Psoas muscle (tissue), 8 donors: Measurements from ENCODE around the gene BAIAP3. TPM values are rescaled to one million over a fixed set of nuclear protein-coding genes. Genes with fewer than 3 reads are reported as not detected.
"Not testable (repeated sequence)": the region's sequence is repeated elsewhere in the genome, so short reads cannot be mapped to it uniquely, and the experiment has no call there.

Experiments used
- ATAC-seq, 4 donors: fragments of 200-7000 bp; cut with Tn5 transposase; one replicate each; pipeline ENCODE4 v1.9.1; 2020; ENCODE audit warnings: moderate library complexity in 3 of 4, mild to moderate bottlenecking in 2 of 4
- DNase-seq, 2 donors: peaks; one replicate each; pipeline ENCODE4 v3.0.0-alpha.2; 2020
- H3K27ac ChIP-seq: fragments of 200-600 bp; one replicate; pipeline ENCODE4 v1.8.0; 2022
- H3K27me3 ChIP-seq, 3 donors: fragments of 200-600 bp in 1 of 3; one replicate each; pipeline versions ENCODE4 v1.6.1 to v1.8.0; 2013 to 2022; ENCODE audit warnings: low read length in 2 of 3, mild to moderate bottlenecking in 2 of 3, moderate library complexity in 1 of 3; ENCODE audit not compliant: insufficient read depth in 3 of 3
- H3K36me3 ChIP-seq, 2 donors: fragments of 200-600 bp in 1 of 2; one replicate each; pipeline versions ENCODE4 v1.6.1 to v1.8.0; 2013 to 2022; ENCODE audit warnings: low read depth in 1 of 2, mild to moderate bottlenecking in 1 of 2, moderate library complexity in 1 of 2; ENCODE audit not compliant: insufficient read depth in 1 of 2
- H3K4me1 ChIP-seq: fragments of 200-600 bp; one replicate; pipeline ENCODE4 v1.8.0; 2022
- H3K4me3 ChIP-seq: fragments of 200-600 bp; one replicate; pipeline ENCODE4 v1.8.0; 2022; ENCODE audit warnings: mild to moderate bottlenecking
- H3K9me3 ChIP-seq: fragments of 200-600 bp; one replicate; pipeline ENCODE4 v1.8.0; 2022
- CTCF ChIP-seq: fragments of 200-600 bp; IDR thresholded peaks from one replicate; pipeline ENCODE4 v1.8.0; 2022; ENCODE audit warnings: antibody characterized with exemption
- WGBS, 3 donors: extraction: QIAGEN DNeasy Blood & Tissue Kit; methylation state at CpG; one replicate each; pipeline versions ENCODE4 v1.1.6 to v1.1.7; 2013; 5-methylcytosine and 5-hydroxymethylcytosine counted together
- intact Hi-C, 2 donors: fragments of 100-400 bp; cut with DNase I; formaldehyde crosslinking; loops; one replicate each; pipeline versions ENCODE4 v1.11.0 to v1.14.2; 2022
- polyA plus RNA-seq, 3 donors: library from polyadenylated mRNA; stranded (reverse); fragments of 200-250 nt; gene quantifications; one replicate each; pipeline ENCODE4 v1.2.3, GENCODE V29; 2013
- total RNA-seq, 4 donors: library from RNA; stranded (reverse); fragmentation: NEBNext Ultra II Directional in 2 of 4; extraction: Animal tissue kit (Norgen Biotek cat#: 25700) in 2 of 4; gene quantifications; one replicate each; pipeline versions ENCODE4 v1.2.1 to v1.2.4, GENCODE V29; 2021 to 2023
- donor health status: healthy with polysubstance abuse.
- donor health status: DM: no; HTN: no; CAD: no; lungs with moderate emphysema.
- donor health status: Bipolar disorder and iron deficiency.
- donor health status: healthy.
- donor health status: DM: yes; HTN: yes; CAD: no.
- donor health status: DM: no; HTN: no; CAD: no.
- donor health status: DM: no; HTN: no; CAD: no.
- donor health status: DM: yes; HTN: yes; CAD: no.

The BAIAP3 gene
- total and polyA plus RNA-seq, 7 donors, result 0.38 to 3.5 (median 1.1) TPM

- WGBS, 3 donors, result 61 to 64% (median 62%) methylated on average over 17 of the region's 17 CpGs
- no peak overlapping the region for H3K4me3 ChIP-seq
- H3K9me3 ChIP-seq, result no peaks in the 10 kb centered on the region
- no peak for TF ChIP-seq CTCF
- H3K4me1 ChIP-seq, result no peaks in the 10 kb centered on the region
- DNase-seq, result no peak
- H3K27me3 ChIP-seq, result peaks cover 0 to 6% (median 0%) of the 10 kb centered on the region in 3 donors
- no peak overlapping the region for H3K27ac ChIP-seq
- H3K36me3 ChIP-seq, result peaks cover 4 to 42% of the 10 kb centered on the region in 2 donors
- intact Hi-C loops, result no loop called here
- ATAC-seq, result no peak
Observed at GRCh38 chr16:1326391-1326790, 7.1 kb upstream of the BAIAP3 start.

- intact Hi-C loops, result no loop called here
- peaks cover 4 to 35% of the 10 kb centered on the region in 2 donors for H3K36me3 ChIP-seq
- DNase-seq (no peak), ATAC-seq (no peak)
- H3K4me3 ChIP-seq, result no peak overlapping the region
- TF ChIP-seq CTCF, result no peak
- no peaks in the 10 kb centered on the region for H3K9me3 ChIP-seq
- 56 to 66% (median 56%) methylated on average over 15 to 17 of the region's 17 CpGs for WGBS, 3 donors
- H3K4me1 ChIP-seq, result no peaks in the 10 kb centered on the region
- no peak overlapping the region for H3K27ac ChIP-seq
- H3K27me3 ChIP-seq, result peaks cover 0 to 7% (median 4%) of the 10 kb centered on the region in 3 donors
Observed at GRCh38 chr16:1326946-1327618, 6.4 kb upstream of the BAIAP3 start.

DNA sequence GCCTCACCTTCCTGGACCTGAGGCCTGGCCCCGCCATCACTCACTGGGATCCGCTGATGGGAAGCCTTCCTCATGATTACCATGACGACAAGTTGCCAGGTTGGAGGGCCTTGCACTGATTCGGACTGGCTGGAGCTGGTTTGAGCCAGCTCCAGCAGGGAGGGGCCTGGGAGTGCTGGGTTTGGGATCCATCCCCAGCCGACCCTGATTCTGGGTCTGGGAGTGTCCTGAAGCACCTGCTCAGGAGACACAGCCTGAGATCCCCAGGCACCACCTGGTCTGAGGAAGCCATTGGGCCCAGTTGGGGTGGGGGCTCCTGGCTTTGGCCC lies 5.9 kb upstream of the BAIAP3 start:
- no peak overlapping the region for H3K4me3 ChIP-seq
- no peaks in the 10 kb centered on the region for H3K4me1 ChIP-seq
- peaks cover 4 to 30% of the 10 kb centered on the region in 2 donors for H3K36me3 ChIP-seq
- peaks cover 0 to 7% (median 5%) of the 10 kb centered on the region in 3 donors for H3K27me3 ChIP-seq
- DNase-seq (no peak), ATAC-seq (no peak)
- no peak overlapping the region for H3K27ac ChIP-seq
- TF ChIP-seq CTCF, result no peak
- intact Hi-C loops, result no loop called here
- WGBS, 3 donors, result 55 to 60% (median 58%) methylated on average over 5 of the region's 5 CpGs
- H3K9me3 ChIP-seq, result no peaks in the 10 kb centered on the region

DNA sequence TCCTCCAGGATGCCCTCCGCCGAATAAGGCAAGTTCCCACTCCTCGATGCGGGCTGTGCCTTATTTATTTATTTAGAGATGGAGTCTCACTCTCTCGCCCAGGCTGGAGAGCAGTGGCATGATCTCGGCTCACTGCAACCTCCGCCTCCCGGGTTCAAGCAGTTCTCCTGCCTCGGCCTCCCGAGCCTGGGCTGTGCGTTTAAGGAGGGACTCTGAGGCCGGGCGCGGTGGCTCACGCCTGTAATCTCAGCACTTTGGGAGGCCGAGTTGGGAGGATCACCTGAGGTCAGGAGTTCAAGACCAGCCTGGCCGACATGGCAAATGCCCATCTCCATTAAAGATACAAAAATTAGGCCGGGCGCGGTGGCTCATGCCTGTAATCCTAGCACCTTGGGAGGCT lies 5.3 kb upstream of the BAIAP3 start:
- H3K4me1 ChIP-seq, DNase-seq, intact Hi-C loops, H3K9me3 ChIP-seq, ATAC-seq, H3K27ac ChIP-seq, H3K4me3 ChIP-seq: not testable (repeated sequence)
- Histone ChIP-seq H3K27me3 (peaks cover 0 to 11% (median 10%) of the 10 kb centered on the region in 3 donors), H3K36me3 (peaks cover 4 to 28% of the 10 kb centered on the region in 2 donors)
- WGBS, 3 donors, result 86 to 87% (median 87%) methylated on average over 20 of the region's 20 CpGs

GRCh38 chr16:1328961-1329360 lies 4.5 kb upstream of the BAIAP3 start:
- H3K27ac ChIP-seq, H3K9me3 ChIP-seq, H3K4me3 ChIP-seq, H3K4me1 ChIP-seq, DNase-seq, ATAC-seq, intact Hi-C loops: not testable (repeated sequence)
- peaks cover 4 to 20% of the 10 kb centered on the region in 2 donors for H3K36me3 ChIP-seq
- peaks cover 0 to 18% (median 16%) of the 10 kb centered on the region in 3 donors for H3K27me3 ChIP-seq
- WGBS, 3 donors, result 92 to 93% (median 92%) methylated on average over 10 of the region's 10 CpGs
